WTC11 (cell line): Measurements from ENCODE around the gene CLEC20A. TPM values are rescaled to one million over a fixed set of nuclear protein-coding genes. Genes with fewer than 3 reads are reported as not detected.
A peak's percentile ranks its signal among the peaks of the same experiment; 100 is the strongest.

Source experiments
- ATAC-seq: fragments of 200-7000 bp; cut with Tn5 transposase; 2 replicates; pipeline ENCODE4 v1.10.0; 2021; ENCODE audit warnings: mild to moderate bottlenecking, moderate library complexity
- CTCF ChIA-PET: fragments of 300-600 bp; sonication (Branson Sonifier 250); formaldehyde crosslinking; loops from one replicate; lab custom pipeline; 2021; ENCODE audit warnings: antibody characterized with exemption; lab: Charles Lee
- POLR2A ChIA-PET: fragments of 350-600 bp; sonication (Branson Sonifier 250); formaldehyde crosslinking; loops from one replicate; lab custom pipeline; 2021; ENCODE audit warnings: antibody characterized with exemption; lab: Charles Lee
- DNase-seq: peaks from one replicate; pipeline ENCODE4 v3.0.0; 2021; ENCODE audit warnings: low spot score
- H3K27ac Mint-ChIP-seq: 2 replicates; pipeline ENCODE4 v1.8.0; 2021; ENCODE audit warnings: mixed read lengths
- H3K27me3 Mint-ChIP-seq: 2 replicates; pipeline ENCODE4 v1.8.0; 2021; ENCODE audit warnings: low read depth, mild to moderate bottlenecking, moderate library complexity, mixed read lengths
- H3K36me3 Mint-ChIP-seq: 2 replicates; pipeline ENCODE4 v1.8.0; 2021; ENCODE audit warnings: mixed read lengths
- H3K4me1 Mint-ChIP-seq: 2 replicates; pipeline ENCODE4 v1.8.0; 2022; ENCODE audit warnings: mixed read lengths
- H3K4me3 Mint-ChIP-seq: 2 replicates; pipeline ENCODE4 v1.8.0; 2021; ENCODE audit warnings: mild to moderate bottlenecking, moderate library complexity, mixed read lengths
- H3K9me3 Mint-ChIP-seq: 2 replicates; pipeline ENCODE4 v1.8.0; 2021; ENCODE audit warnings: mixed read lengths
- ARID4B ChIP-seq: sonication (generic); formaldehyde crosslinking; IDR thresholded peaks from 2 replicates; pipeline ENCODE4 v1.8.0; 2023; ENCODE audit warnings: missing genetic modification reagents, mild to moderate bottlenecking, borderline replicate concordance
- ETV6 ChIP-seq: sonication (generic); formaldehyde crosslinking; IDR thresholded peaks from 2 replicates; pipeline ENCODE4 v1.8.1; 2022; ENCODE audit warnings: mild to moderate bottlenecking, missing genetic modification reagents
- IRF2 ChIP-seq: sonication (generic); formaldehyde crosslinking; IDR thresholded peaks from 2 replicates; pipeline ENCODE4 v1.8.0; 2022; ENCODE audit warnings: low read depth, missing genetic modification reagents, borderline replicate concordance
- KAT7 ChIP-seq: sonication (generic); formaldehyde crosslinking; IDR thresholded peaks from 2 replicates; pipeline ENCODE4 v1.8.1; 2023; ENCODE audit warnings: missing genetic modification reagents, mild to moderate bottlenecking, borderline replicate concordance
- NR3C1 ChIP-seq: sonication (generic); formaldehyde crosslinking; conservative IDR thresholded peaks from 2 replicates; pipeline ENCODE4 v1.8.1; 2023; ENCODE audit warnings: low read depth, mild to moderate bottlenecking, missing genetic modification reagents
- STAT6 ChIP-seq: sonication (generic); formaldehyde crosslinking; conservative IDR thresholded peaks from 2 replicates; pipeline ENCODE4 v1.8.1; 2023; ENCODE audit warnings: mild to moderate bottlenecking, low read depth, missing genetic modification reagents, moderate library complexity
- TEAD4 ChIP-seq: sonication (generic); formaldehyde crosslinking; IDR thresholded peaks from 2 replicates; pipeline ENCODE4 v1.8.0; 2022; ENCODE audit warnings: mild to moderate bottlenecking, missing genetic modification reagents
- TP53 ChIP-seq: sonication (generic); formaldehyde crosslinking; IDR thresholded peaks from 2 replicates; pipeline ENCODE4 v1.8.1; 2023; ENCODE audit warnings: mild to moderate bottlenecking, missing genetic modification reagents
- ZNF317 ChIP-seq: sonication (generic); formaldehyde crosslinking; IDR thresholded peaks from 2 replicates; pipeline ENCODE4 v1.8.1; 2023; ENCODE audit warnings: low read depth, mild to moderate bottlenecking, moderate library complexity, missing genetic modification reagents, borderline replicate concordance
- total RNA-seq: library from RNA; stranded (reverse); gene quantifications from 3 replicates; pipeline ENCODE4 v1.2.3, GENCODE V29; 2021
- TF ChIP-seq, protein P1 (sequence below): fragments of 250-450 bp; sonication (Bioruptor Pico); IDR thresholded peaks from 2 replicates; pipeline ENCODE4 v1.9.0; 2021; ENCODE audit warnings: mild to moderate bottlenecking, borderline replicate concordance

CLEC20A gene
- total RNA-seq, 1 experiment from 2014 or later, result not detected

GRCh38 chr1:178541829-178542553, 45.2 kb upstream of the CLEC20A start:
- DNase-seq, result peak; percentile 45
- POLR2A ChIA-PET, result interaction anchor here (0.6 to 1.8 kb wide), 4 partner anchors 185 to 461 kb away, joined by 3 to 10 read pairs (median 4); no protein-coding TSS in a partner anchor

More at GRCh38 chr1:178541829-178542553, 45.2 kb upstream of the CLEC20A start:
- Mint-ChIP-seq H3K27ac (peak overlapping the region; percentile 70; the same call in 1 of the 2 replicates), H3K9me3 (no peaks in the 10 kb centered on the region), H3K36me3 (peaks cover 15% of the 10 kb centered on the region), H3K4me3 (peak overlapping the region; percentile 87), H3K27me3 (no peaks in the 10 kb centered on the region; the same call in 1 of the 2 replicates), H3K4me1 (peaks cover 23% of the 10 kb centered on the region)
- peak; percentile 55 for ATAC-seq
- CTCF ChIA-PET, result interaction anchor here (0.7 to 8.8 kb wide), 18 partner anchors 9 to 814 kb away, joined by 3 to 86 read pairs (median 6); partner anchors contain the start of gene RALGPS2
- TF ChIP-seq ZNF317, result no peak
- 0 out of 2 replicates have a peak, but pooled peaks have one; percentile 68 for TF ChIP-seq KAT7
- TF ChIP-seq, protein P1, sequence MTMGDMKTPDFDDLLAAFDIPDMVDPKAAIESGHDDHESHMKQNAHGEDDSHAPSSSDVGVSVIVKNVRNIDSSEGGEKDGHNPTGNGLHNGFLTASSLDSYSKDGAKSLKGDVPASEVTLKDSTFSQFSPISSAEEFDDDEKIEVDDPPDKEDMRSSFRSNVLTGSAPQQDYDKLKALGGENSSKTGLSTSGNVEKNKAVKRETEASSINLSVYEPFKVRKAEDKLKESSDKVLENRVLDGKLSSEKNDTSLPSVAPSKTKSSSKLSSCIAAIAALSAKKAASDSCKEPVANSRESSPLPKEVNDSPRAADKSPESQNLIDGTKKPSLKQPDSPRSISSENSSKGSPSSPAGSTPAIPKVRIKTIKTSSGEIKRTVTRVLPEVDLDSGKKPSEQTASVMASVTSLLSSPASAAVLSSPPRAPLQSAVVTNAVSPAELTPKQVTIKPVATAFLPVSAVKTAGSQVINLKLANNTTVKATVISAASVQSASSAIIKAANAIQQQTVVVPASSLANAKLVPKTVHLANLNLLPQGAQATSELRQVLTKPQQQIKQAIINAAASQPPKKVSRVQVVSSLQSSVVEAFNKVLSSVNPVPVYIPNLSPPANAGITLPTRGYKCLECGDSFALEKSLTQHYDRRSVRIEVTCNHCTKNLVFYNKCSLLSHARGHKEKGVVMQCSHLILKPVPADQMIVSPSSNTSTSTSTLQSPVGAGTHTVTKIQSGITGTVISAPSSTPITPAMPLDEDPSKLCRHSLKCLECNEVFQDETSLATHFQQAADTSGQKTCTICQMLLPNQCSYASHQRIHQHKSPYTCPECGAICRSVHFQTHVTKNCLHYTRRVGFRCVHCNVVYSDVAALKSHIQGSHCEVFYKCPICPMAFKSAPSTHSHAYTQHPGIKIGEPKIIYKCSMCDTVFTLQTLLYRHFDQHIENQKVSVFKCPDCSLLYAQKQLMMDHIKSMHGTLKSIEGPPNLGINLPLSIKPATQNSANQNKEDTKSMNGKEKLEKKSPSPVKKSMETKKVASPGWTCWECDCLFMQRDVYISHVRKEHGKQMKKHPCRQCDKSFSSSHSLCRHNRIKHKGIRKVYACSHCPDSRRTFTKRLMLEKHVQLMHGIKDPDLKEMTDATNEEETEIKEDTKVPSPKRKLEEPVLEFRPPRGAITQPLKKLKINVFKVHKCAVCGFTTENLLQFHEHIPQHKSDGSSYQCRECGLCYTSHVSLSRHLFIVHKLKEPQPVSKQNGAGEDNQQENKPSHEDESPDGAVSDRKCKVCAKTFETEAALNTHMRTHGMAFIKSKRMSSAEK, result no peak
- no peak for TF ChIP-seq TEAD4 (CRISPR knock-in tag)
- TF ChIP-seq ARID4B (CRISPR knock-in tag), result peak; percentile 8; the same call in 1 of the 2 replicates
- 0 out of 2 replicates have a peak, but pooled peaks have one; percentile 43 for TF ChIP-seq STAT6
- 0 out of 2 replicates have a peak, but pooled peaks have one; percentile 72 for TF ChIP-seq NR3C1 (CRISPR knock-in tag)
- TF ChIP-seq ETV6 (CRISPR knock-in tag), result 0 out of 2 replicates have a peak, but pooled peaks have one; percentile 48
- TF ChIP-seq IRF2 (CRISPR knock-in tag), result no peak
- 0 out of 2 replicates have a peak, but pooled peaks have one; percentile 21 for TF ChIP-seq TP53 (CRISPR knock-in tag)
- TF ChIP-seq, all 79 proteins: peak for 6
